Lung (tissue), 12 donors: Measurements from ENCODE around the gene CAMK2N1. TPM values are rescaled to one million over a fixed set of nuclear protein-coding genes. Genes with fewer than 3 reads are reported as not detected.
A peak's percentile ranks its signal among the peaks of the same experiment; 100 is the strongest.

Experiments
- ATAC-seq: fragments of 200-7000 bp; cut with Tn5 transposase; one replicate; pipeline ENCODE4 v1.9.1; 2020; ENCODE audit warnings: moderate number of reproducible peaks; ENCODE audit not compliant: insufficient read depth, low FRiP score
- DNase-seq, 3 donors: peaks; one replicate each; pipeline ENCODE4 v3.0.0-alpha.2; 2013 to 2017
- H3K27ac ChIP-seq, 2 donors: one replicate each; pipeline ENCODE4 v1.5.1; 2013; ENCODE audit warnings: mild to moderate bottlenecking in 2 of 2, moderate library complexity in 2 of 2, control low read depth in 1 of 2, inconsistent platforms in 1 of 2, low read depth in 1 of 2, low read length in 1 of 2
- H3K27me3 ChIP-seq, 3 donors: one replicate each; pipeline ENCODE4 v1.5.1; 2013; ENCODE audit warnings: low read length in 2 of 3; ENCODE audit not compliant: control insufficient read depth in 3 of 3, insufficient read depth in 3 of 3
- H3K36me3 ChIP-seq, 4 donors: one replicate each; pipeline ENCODE4 v1.5.1; 2013; ENCODE audit warnings: low read length in 4 of 4, mild to moderate bottlenecking in 1 of 4, moderate library complexity in 1 of 4; ENCODE audit not compliant: control insufficient read depth in 4 of 4, insufficient read depth in 4 of 4
- H3K4me1 ChIP-seq, 5 donors: one replicate each; pipeline ENCODE4 v1.5.1; 2013; ENCODE audit warnings: low read length in 5 of 5, mild to moderate bottlenecking in 2 of 5, moderate library complexity in 1 of 5; ENCODE audit not compliant: control insufficient read depth in 5 of 5, insufficient read depth in 5 of 5
- H3K4me3 ChIP-seq: one replicate; pipeline ENCODE4 v1.5.1; 2013; ENCODE audit warnings: mild to moderate bottlenecking, control low read depth, moderate library complexity
- H3K9ac ChIP-seq, 2 donors: one replicate each; pipeline ENCODE4 v1.5.1; 2013; ENCODE audit warnings: low read length in 2 of 2, control low read depth in 1 of 2; ENCODE audit not compliant: insufficient read depth in 1 of 2
- H3K9me3 ChIP-seq, 4 donors: one replicate each; pipeline ENCODE4 v1.5.1; 2013; ENCODE audit warnings: low read length in 3 of 4, mild to moderate bottlenecking in 1 of 4, moderate library complexity in 1 of 4; ENCODE audit not compliant: control insufficient read depth in 4 of 4, insufficient read depth in 3 of 4
- WGBS, 2 donors: extraction: QIAGEN DNeasy Blood & Tissue Kit; methylation state at CpG; one replicate each; pipeline ENCODE4 v1.1.7; 2013; 5-methylcytosine and 5-hydroxymethylcytosine counted together
- polyA plus RNA-seq, 2 donors: library from polyadenylated mRNA; stranded (reverse); fragments of 200-250 nt; gene quantifications; one replicate each; pipeline ENCODE4 v1.2.1, GENCODE V29; 2013
- total RNA-seq, 2 donors: library from RNA; depleted of rRNA in 1 of 2; stranded (reverse); fragments of >200 nt in 1 of 2; gene quantifications; one replicate each; pipeline ENCODE4 v1.2.1, GENCODE V29; 2014 to 2021
- TF ChIP-seq, protein P1 (sequence below): IDR thresholded peaks from 2 replicates; pipeline ENCODE4 v1.5.1; 2012; ENCODE audit warnings: mild to moderate bottlenecking; ENCODE audit errors: control extremely low read depth, extremely low read depth
- donor health status: control.
- donor health status: control.
- donor health status: Bipolar disorder and iron deficiency.
- donor health status: healthy.
- donor health status: DM: yes; HTN: yes; CAD: no.

Gene CAMK2N1
- total and polyA plus RNA-seq, 4 donors: 6.5 to 44.3 (median 28.3) TPM

DNA sequence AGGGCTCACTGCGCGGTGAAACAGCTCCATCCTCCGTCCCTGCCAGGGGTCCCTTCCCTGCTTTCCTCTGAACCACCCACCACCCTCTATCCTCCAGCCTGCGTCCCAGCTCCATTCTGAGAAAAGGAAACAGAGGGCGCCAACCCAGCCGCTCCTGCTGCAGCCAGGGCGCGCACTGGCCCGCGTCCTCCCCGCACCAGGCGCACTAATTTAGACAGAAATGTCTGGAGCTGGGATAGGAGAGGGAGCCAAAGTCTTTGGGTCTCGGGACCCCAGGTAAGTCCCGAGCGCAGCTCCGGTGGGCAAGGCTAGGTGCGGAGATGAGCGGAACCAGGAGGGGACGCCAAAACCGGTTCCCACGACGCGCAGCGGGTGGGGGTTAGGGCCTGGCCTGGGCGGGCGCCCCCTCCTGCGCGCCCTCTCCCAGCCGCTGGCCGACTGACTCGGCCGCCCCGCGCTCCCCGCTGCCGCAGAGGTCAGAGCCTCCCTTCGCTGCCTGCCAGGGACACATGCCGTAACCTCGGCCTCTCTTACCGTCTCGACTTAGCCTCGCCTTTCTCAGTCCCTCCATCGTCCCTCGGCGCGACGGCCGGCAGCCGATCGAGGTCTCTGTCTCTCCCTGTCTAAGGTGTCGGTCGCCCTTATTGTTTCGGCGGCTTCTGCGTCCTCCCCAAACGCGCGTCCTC lies 2.0 kb downstream of the CAMK2N1 start:
- Histone ChIP-seq H3K27ac (peak overlapping the region in 1 of 2 donors; percentile 52), H3K9me3 (peaks cover 0 to 2% (median 0%) of the 10 kb centered on the region in 4 donors), H3K9ac (peak overlapping the region in 1 of 2 donors; percentile 74), H3K4me1 (peaks cover 0 to 46% (median 11%) of the 10 kb centered on the region in 5 donors), H3K4me3 (peak overlapping the region; percentile 31), H3K36me3 (no peaks in the 10 kb centered on the region), H3K27me3 (peaks cover 0 to 54% (median 0%) of the 10 kb centered on the region in 3 donors)
- no peak for ATAC-seq
- 1 to 3% methylated on average over 58 of the region's 58 CpGs for WGBS, 2 donors
- TF ChIP-seq, protein P1, sequence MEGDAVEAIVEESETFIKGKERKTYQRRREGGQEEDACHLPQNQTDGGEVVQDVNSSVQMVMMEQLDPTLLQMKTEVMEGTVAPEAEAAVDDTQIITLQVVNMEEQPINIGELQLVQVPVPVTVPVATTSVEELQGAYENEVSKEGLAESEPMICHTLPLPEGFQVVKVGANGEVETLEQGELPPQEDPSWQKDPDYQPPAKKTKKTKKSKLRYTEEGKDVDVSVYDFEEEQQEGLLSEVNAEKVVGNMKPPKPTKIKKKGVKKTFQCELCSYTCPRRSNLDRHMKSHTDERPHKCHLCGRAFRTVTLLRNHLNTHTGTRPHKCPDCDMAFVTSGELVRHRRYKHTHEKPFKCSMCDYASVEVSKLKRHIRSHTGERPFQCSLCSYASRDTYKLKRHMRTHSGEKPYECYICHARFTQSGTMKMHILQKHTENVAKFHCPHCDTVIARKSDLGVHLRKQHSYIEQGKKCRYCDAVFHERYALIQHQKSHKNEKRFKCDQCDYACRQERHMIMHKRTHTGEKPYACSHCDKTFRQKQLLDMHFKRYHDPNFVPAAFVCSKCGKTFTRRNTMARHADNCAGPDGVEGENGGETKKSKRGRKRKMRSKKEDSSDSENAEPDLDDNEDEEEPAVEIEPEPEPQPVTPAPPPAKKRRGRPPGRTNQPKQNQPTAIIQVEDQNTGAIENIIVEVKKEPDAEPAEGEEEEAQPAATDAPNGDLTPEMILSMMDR: no peak
- DNase-seq: peak; percentile 45 to 61 (median 53)

DNA sequence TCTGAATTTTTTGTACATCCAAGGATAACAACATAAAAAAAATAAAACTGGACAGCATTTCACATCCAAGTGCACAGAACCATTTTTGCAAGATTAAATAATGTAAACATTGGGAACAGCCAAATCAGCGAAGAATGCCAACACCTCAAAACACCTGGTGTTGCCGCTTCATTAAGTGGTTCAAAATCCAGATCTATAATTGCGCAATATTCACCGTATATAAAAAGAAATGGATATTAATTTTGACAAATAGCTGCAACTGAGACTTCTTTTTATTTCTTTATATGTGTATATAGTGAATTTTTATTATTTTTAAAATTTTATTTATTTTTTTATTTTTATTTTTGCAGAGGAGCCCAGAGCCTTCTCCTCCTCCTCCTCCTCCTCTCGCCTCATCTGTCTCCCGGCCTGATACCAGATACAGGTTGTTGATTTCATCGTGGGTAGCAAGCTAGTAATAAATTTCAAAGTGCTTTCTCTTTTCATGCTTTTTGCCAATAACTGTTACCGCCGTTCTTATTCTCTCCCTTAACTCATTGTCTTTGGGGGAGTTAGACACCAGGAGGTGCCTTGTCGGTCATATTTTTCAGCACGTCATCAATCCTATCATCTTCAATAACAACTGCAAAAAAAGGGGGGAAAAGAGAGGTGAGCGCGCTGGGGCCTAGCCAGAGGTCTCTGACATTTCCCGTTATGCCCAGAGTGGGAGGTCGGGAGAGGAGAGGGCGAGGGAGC lies 2.7 kb downstream of the CAMK2N1 start:
- H3K4me1 ChIP-seq: peaks cover 0 to 52% (median 13%) of the 10 kb centered on the region in 5 donors
- peaks cover 0 to 53% (median 4%) of the 10 kb centered on the region in 3 donors for H3K27me3 ChIP-seq
- peak overlapping the region in 1 of 2 donors; percentile 26 for H3K9ac ChIP-seq
- H3K27ac ChIP-seq: peak overlapping the region in 1 of 2 donors; percentile 52
- H3K36me3 ChIP-seq: no peaks in the 10 kb centered on the region
- DNase-seq (peak in 2 of 3 donors; percentile 44 to 59), ATAC-seq (no peak)
- H3K9me3 ChIP-seq: peaks cover 0 to 2% (median 0%) of the 10 kb centered on the region in 4 donors
- TF ChIP-seq, protein P1: no peak
- H3K4me3 ChIP-seq: peak overlapping the region; percentile 31
- WGBS, 2 donors: 29% methylated on average over 16 of the region's 16 CpGs

GRCh38 chr1:20481643-20482498 lies 4.1 kb downstream of the CAMK2N1 start:
- Histone ChIP-seq H3K9ac (no peak overlapping the region), H3K9me3 (peaks cover 0 to 4% (median 0%) of the 10 kb centered on the region in 4 donors), H3K36me3 (no peaks in the 10 kb centered on the region), H3K4me1 (peaks cover 0 to 61% (median 16%) of the 10 kb centered on the region in 5 donors), H3K4me3 (no peak overlapping the region), H3K27ac (no peak overlapping the region), H3K27me3 (peaks cover 0 to 45% (median 7%) of the 10 kb centered on the region in 3 donors)
- ATAC-seq (no peak), DNase-seq (no peak)
- TF ChIP-seq, protein P1: no peak
- WGBS, 2 donors: 48 to 49% methylated on average over 10 of the region's 10 CpGs
